Keratinocyte (primary cell): ENCODE results near the gene STK11IP.

ENCODE experiments used
- EZH2 ChIP-seq: IDR thresholded peaks from one replicate; pipeline ENCODE4 v1.6.1; 2012; ENCODE audit warnings: inconsistent platforms, mild to moderate bottlenecking, low read length, moderate library complexity
- TF ChIP-seq, protein P1 (sequence below), 3 experiments: IDR thresholded peaks in 1 of 3; conservative IDR thresholded peaks in 1 of 3; optimal IDR thresholded peaks in 1 of 3; 2 replicates in 2 of 3; 3 replicates in 1 of 3; pipeline versions ENCODE3 to v1.5.1; 2011; ENCODE audit warnings: low read length in 3 of 3, mild to moderate bottlenecking in 3 of 3, moderate library complexity in 2 of 3, control low read depth in 1 of 3, inconsistent platforms in 1 of 3; ENCODE audit not compliant: insufficient read depth in 2 of 3; ENCODE audit errors: extremely low read depth in 1 of 3

DNA sequence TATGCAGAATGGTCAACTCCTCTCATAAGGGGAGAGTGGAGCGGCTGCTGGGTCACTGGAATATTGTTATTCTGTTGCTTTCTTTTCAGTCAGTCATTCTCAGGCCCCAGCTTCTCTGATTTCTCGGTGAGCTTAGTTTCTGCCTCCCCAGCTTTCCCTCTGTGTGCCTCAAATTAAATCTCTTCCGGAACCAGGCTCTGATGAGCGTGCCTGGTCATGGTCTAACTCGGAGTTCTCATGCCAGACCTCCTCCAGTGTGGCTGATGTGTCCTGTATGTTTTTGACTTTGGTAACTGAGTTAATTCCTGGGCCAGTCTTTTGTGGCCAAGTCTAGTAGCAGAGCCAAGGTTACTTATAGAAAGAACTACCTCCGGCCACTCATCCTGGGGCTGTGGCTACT, 4.9 kb upstream of the STK11IP start:
- TF ChIP-seq, protein P1, sequence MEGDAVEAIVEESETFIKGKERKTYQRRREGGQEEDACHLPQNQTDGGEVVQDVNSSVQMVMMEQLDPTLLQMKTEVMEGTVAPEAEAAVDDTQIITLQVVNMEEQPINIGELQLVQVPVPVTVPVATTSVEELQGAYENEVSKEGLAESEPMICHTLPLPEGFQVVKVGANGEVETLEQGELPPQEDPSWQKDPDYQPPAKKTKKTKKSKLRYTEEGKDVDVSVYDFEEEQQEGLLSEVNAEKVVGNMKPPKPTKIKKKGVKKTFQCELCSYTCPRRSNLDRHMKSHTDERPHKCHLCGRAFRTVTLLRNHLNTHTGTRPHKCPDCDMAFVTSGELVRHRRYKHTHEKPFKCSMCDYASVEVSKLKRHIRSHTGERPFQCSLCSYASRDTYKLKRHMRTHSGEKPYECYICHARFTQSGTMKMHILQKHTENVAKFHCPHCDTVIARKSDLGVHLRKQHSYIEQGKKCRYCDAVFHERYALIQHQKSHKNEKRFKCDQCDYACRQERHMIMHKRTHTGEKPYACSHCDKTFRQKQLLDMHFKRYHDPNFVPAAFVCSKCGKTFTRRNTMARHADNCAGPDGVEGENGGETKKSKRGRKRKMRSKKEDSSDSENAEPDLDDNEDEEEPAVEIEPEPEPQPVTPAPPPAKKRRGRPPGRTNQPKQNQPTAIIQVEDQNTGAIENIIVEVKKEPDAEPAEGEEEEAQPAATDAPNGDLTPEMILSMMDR (optimal IDR thresholded peaks at IDR 0.05 in 1 of 3, IDR thresholded peaks at IDR 0.05 in 1 of 3, conservative IDR thresholded peaks at IDR 0.05 in 1 of 3; ENCODE audit: extremely low read depth in 1 of 3, insufficient read depth in 2 of 3, low read length in 3 of 3), result no peak
- no peak for TF ChIP-seq EZH2
